ENCODE data around the gene DYNC1I1. TPM values are rescaled to one million over a fixed set of nuclear protein-coding genes. Genes with fewer than 3 reads are reported as not detected.

Gene DYNC1I1
- total and polyA plus RNA-seq, 2 donors (not counting 3 experiments of a cell fraction or from before 2014, with no cell fraction given) = 1.8 to 3.6 TPM

DNA sequence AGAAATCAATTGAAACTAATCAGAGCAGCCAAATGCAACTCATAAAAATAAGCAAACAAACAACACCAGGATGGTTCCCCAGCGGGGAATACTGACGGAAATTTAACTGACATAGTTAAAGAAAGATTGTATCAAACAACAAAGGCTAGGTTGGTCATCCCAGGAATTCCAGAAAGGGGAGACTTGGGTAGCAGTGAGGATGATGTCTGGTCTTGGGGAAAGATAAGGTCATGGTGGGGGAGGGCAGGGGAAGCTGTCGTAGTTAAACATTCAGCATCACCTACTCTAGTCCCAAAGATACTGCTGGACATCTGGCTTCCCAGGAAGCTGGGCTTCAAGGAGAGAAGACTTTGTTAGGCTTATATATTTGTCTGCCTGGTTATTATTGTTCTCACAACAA is 50.4 kb downstream of the DYNC1I1 start:
- Histone ChIP-seq H4K20me1 (replicated peaks; ENCODE audit: control insufficient read depth, extremely low read depth, insufficient read depth, low read length) (no peaks in the 10 kb centered on the region), H3K4me1 (ENCODE audit: control insufficient read depth, extremely low read depth, insufficient read depth, low read length) (no peaks in the 10 kb centered on the region), H3K4me2 (ENCODE audit: insufficient read depth, low read length) (no peak overlapping the region), H2AFZ (ENCODE audit: low read depth, low read length) (no peak overlapping the region), H3K27me3 (ENCODE audit: control insufficient read depth in 2 of 2, insufficient read depth in 2 of 2, low read length in 2 of 2) (no peaks in the 10 kb centered on the region), H3K9ac (replicated peaks; ENCODE audit: extremely low read depth, insufficient read depth, low read length) (no peak overlapping the region), H3K4me3 (replicated peaks in 1 of 3; ENCODE audit: insufficient read depth in 1 of 3, low read depth in 1 of 3, low read length in 3 of 3) (no peak overlapping the region), H3K36me3 (ENCODE audit: control insufficient read depth in 2 of 2, extremely low read depth in 1 of 2, insufficient read depth in 2 of 2, low read length in 2 of 2) (no peaks in the 10 kb centered on the region), H3K9me3 (replicated peaks; ENCODE audit: control insufficient read depth, insufficient read depth, low read length) (no peaks in the 10 kb centered on the region), H3K27ac (ENCODE audit: insufficient read depth, low read depth, low read length) (no peak overlapping the region), H3K9me1 (replicated peaks; ENCODE audit: control insufficient read depth, extremely low read depth, insufficient read depth, low read length) (no peaks in the 10 kb centered on the region), H3K79me2 (ENCODE audit: control insufficient read depth, insufficient read depth, low read length) (no peaks in the 10 kb centered on the region)
- dilution Hi-C loops (cut with MboI; ENCODE audit: extremely low pct_ligation_motif_present, low sequenced_read_pairs) = no loop called here
- no peak for TF ChIP-seq GATA2 (IDR thresholded peaks at IDR 0.05; ENCODE audit: insufficient read depth, insufficient read length, low read depth, low read length)
- TF ChIP-seq, protein P1, sequence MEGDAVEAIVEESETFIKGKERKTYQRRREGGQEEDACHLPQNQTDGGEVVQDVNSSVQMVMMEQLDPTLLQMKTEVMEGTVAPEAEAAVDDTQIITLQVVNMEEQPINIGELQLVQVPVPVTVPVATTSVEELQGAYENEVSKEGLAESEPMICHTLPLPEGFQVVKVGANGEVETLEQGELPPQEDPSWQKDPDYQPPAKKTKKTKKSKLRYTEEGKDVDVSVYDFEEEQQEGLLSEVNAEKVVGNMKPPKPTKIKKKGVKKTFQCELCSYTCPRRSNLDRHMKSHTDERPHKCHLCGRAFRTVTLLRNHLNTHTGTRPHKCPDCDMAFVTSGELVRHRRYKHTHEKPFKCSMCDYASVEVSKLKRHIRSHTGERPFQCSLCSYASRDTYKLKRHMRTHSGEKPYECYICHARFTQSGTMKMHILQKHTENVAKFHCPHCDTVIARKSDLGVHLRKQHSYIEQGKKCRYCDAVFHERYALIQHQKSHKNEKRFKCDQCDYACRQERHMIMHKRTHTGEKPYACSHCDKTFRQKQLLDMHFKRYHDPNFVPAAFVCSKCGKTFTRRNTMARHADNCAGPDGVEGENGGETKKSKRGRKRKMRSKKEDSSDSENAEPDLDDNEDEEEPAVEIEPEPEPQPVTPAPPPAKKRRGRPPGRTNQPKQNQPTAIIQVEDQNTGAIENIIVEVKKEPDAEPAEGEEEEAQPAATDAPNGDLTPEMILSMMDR (IDR thresholded peaks at IDR 0.05; ENCODE audit: extremely low read depth in 1 of 2, insufficient read depth in 1 of 2, low read depth in 1 of 2, low read length in 2 of 2) = no peak
- no peak for TF ChIP-seq POLR2AphosphoS5 (IDR thresholded peaks at IDR 0.05; ENCODE audit: insufficient read depth, low read depth, low read length)
- TF ChIP-seq FOS (IDR thresholded peaks at IDR 0.05; ENCODE audit: borderline replicate concordance, insufficient read depth, low read length) = no peak
- no peak for TF ChIP-seq EZH2 (IDR thresholded peaks at IDR 0.05; ENCODE audit: borderline replicate concordance, low read depth, low read length, severe bottlenecking)
- FAIRE-seq (no peak), DNase-seq (ENCODE audit: low read depth, low spot score) (no peak)
- intact Hi-C loops (cut with micrococcal nuclease) = no loop called here
- BruUV-seq (replicated peaks) = no TSS peak
- ChIA-PET CTCF (interaction anchor here (1.2 kb wide), 1 partner anchor 18 kb away, joined by 3 read pairs; no protein-coding TSS in a partner anchor), POLR2A (no interaction called here)

DNA sequence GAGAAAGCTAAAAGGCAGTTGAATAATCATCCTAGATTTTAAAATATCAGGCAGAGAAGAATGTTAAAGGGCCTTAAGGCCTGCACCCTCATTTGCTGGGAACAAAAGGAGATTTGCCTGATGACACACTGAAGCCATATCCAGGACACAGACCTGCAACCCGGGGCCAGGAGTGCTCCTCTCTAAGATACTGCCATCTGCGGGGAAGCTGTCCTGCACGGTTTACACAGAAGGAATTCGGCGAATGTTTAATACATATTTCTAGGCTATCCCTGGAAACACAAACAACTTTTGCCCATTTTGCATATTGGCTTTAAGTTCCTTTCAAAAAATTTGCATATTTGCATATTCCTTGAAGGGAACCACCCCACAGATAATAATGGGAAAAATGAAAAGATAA is 52.3 kb downstream of the DYNC1I1 start:
- no peak overlapping the region for H2AFZ ChIP-seq (ENCODE audit: low read depth, low read length)
- H4K20me1 ChIP-seq (replicated peaks; ENCODE audit: control insufficient read depth, extremely low read depth, insufficient read depth, low read length) = no peaks in the 10 kb centered on the region
- H3K4me3 ChIP-seq (replicated peaks in 1 of 3; ENCODE audit: insufficient read depth in 1 of 3, low read depth in 1 of 3, low read length in 3 of 3) = no peak overlapping the region
- CTCF ChIA-PET = interaction anchor here (1.2 to 1.7 kb wide), 3 partner anchors 17 to 1203 kb away, joined by 3 to 6 read pairs (median 3); no protein-coding TSS in a partner anchor
- H3K4me1 ChIP-seq (ENCODE audit: control insufficient read depth, extremely low read depth, insufficient read depth, low read length) = no peaks in the 10 kb centered on the region
- no peak overlapping the region for H3K4me2 ChIP-seq (ENCODE audit: insufficient read depth, low read length)
- no peak overlapping the region for H3K27ac ChIP-seq (ENCODE audit: insufficient read depth, low read depth, low read length)
- no peaks in the 10 kb centered on the region for H3K36me3 ChIP-seq (ENCODE audit: control insufficient read depth in 2 of 2, extremely low read depth in 1 of 2, insufficient read depth in 2 of 2, low read length in 2 of 2)
- H3K79me2 ChIP-seq (ENCODE audit: control insufficient read depth, insufficient read depth, low read length) = no peaks in the 10 kb centered on the region
- dilution Hi-C loops (cut with MboI; ENCODE audit: extremely low pct_ligation_motif_present, low sequenced_read_pairs) = no loop called here
- DNase-seq (ENCODE audit: low read depth, low spot score) = no peak
- intact Hi-C loops (cut with micrococcal nuclease) = no loop called here
- no peak for TF ChIP-seq EZH2 (IDR thresholded peaks at IDR 0.05; ENCODE audit: borderline replicate concordance, low read depth, low read length, severe bottlenecking)
- TF ChIP-seq GATA2 (IDR thresholded peaks at IDR 0.05; ENCODE audit: insufficient read depth, insufficient read length, low read depth, low read length) = no peak
- TF ChIP-seq FOS (IDR thresholded peaks at IDR 0.05; ENCODE audit: borderline replicate concordance, insufficient read depth, low read length) = no peak
- TF ChIP-seq JUN (IDR thresholded peaks at IDR 0.05; ENCODE audit: borderline replicate concordance, insufficient read depth, insufficient read length, low read depth) = no peak
- no peak for TF ChIP-seq POLR2AphosphoS5 (IDR thresholded peaks at IDR 0.05; ENCODE audit: insufficient read depth, low read depth, low read length)
- no peak for TF ChIP-seq POLR2A (IDR thresholded peaks at IDR 0.05; ENCODE audit: low read depth, low read length)
- TF ChIP-seq, protein P1 (IDR thresholded peaks at IDR 0.05; ENCODE audit: extremely low read depth in 1 of 2, insufficient read depth in 1 of 2, low read depth in 1 of 2, low read length in 2 of 2) = no peak
- TF ChIP-seq, protein P2, sequence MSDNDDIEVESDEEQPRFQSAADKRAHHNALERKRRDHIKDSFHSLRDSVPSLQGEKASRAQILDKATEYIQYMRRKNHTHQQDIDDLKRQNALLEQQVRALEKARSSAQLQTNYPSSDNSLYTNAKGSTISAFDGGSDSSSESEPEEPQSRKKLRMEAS (IDR thresholded peaks at IDR 0.05; ENCODE audit: insufficient read depth, insufficient read length) = no peak
- no peak for TF ChIP-seq MYC (IDR thresholded peaks at IDR 0.05; ENCODE audit: low read depth, low read length)
- H3K9me1 ChIP-seq (replicated peaks; ENCODE audit: control insufficient read depth, extremely low read depth, insufficient read depth, low read length) = no peaks in the 10 kb centered on the region
- POLR2A ChIA-PET = no interaction called here
- no peak for FAIRE-seq
- H3K27me3 ChIP-seq (ENCODE audit: control insufficient read depth in 2 of 2, insufficient read depth in 2 of 2, low read length in 2 of 2) = no peaks in the 10 kb centered on the region
- BruUV-seq (replicated peaks) = no TSS peak
- H3K9ac ChIP-seq (replicated peaks; ENCODE audit: extremely low read depth, insufficient read depth, low read length) = no peak overlapping the region
- H3K9me3 ChIP-seq (replicated peaks; ENCODE audit: control insufficient read depth, insufficient read depth, low read length) = no peaks in the 10 kb centered on the region
